HG02884 (cell line): ENCODE data around the gene PTPA.

Source experiments
- ATAC-seq: cut with Tn5 transposase; IDR thresholded peaks from one replicate; pipeline ENCODE4 v1.9.1; 2021; ENCODE audit warnings: mild to moderate bottlenecking, moderate library complexity; ENCODE audit not compliant: unreplicated experiment

The PTPA gene

GRCh38 chr9:129081388-129081904, 29.8 kb upstream of the PTPA start:
- no peak for ATAC-seq

GRCh38 chr9:129084087-129084486, 27.1 kb upstream of the PTPA start:
- ATAC-seq, result no peak

GRCh38 chr9:129089246-129089645, 22.0 kb upstream of the PTPA start:
- no peak for ATAC-seq

- ATAC-seq, result no peak
Measured at GRCh38 chr9:129093602-129094386, 17.4 kb upstream of the PTPA start.

GRCh38 chr9:129094387-129095169, 16.6 kb upstream of the PTPA start:
- ATAC-seq, result no peak

DNA sequence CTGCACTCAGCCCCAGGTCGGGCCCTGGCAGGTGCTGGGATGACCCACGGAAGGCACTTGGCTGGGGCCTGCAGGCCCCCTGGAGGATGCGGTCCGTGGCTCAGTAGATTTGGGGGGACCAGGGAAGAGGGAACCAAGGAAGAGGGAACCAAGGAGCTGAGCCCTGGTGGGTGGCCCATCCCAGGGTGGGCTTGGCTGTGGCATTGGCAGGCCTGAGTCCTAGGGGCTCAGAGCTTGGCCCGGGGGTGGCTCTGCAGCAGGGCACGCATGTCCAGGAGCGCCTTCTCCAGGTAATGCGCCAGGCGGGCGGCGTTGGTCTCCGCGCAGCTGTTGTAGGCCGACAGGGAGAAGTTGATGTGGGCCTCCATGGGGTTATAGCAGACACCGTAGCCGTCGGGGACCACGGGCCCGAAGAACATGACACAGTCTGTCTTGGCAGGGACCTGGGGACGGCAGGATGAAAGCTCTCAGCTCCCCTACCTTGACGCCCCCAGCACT, 16.0 kb upstream of the PTPA start:
- ATAC-seq, result no peak

DNA sequence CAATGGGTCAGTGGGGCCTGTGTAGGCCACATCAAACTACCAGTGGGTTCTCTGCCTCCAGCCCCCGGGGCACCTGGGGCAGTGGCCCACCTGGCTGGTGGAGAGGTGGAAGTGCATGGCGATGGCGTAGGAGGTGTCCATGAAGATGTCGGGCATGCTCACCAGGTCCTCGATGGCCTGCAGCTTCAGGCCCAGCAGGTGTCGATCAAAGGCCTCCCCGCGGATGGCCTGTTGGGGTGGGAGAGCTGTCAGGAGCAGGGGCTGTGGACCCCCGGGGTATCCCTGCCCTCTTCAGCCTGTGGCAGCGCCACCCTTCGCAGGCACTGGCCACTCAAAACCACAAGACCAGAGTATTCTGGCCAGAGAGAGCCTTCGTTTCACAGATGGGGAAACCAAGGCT, 15.3 kb upstream of the PTPA start:
- ATAC-seq, result no peak

- ATAC-seq, result no peak
Measured at GRCh38 chr9:129097671-129098306, 13.4 kb upstream of the PTPA start.

DNA sequence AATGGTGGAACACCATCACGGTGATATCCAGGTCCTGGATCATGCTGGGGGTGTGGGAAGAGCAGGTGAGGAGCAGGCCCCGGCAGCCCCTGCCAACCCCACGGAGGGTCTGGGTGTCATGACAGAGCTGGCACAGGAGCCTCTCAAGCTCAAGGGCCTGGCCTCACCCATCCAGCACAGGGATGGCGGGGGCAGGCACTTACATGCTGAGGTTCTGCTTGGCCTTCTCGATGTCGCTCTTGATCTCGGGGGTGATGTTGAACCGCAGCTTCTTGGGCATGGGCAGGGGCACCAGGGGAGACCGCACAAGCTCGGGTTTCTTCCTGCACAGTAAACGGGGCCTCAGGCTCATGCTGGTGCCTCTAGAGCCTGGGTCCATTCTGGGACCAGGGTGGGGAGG, 12.9 kb upstream of the PTPA start:
- no peak for ATAC-seq

DNA sequence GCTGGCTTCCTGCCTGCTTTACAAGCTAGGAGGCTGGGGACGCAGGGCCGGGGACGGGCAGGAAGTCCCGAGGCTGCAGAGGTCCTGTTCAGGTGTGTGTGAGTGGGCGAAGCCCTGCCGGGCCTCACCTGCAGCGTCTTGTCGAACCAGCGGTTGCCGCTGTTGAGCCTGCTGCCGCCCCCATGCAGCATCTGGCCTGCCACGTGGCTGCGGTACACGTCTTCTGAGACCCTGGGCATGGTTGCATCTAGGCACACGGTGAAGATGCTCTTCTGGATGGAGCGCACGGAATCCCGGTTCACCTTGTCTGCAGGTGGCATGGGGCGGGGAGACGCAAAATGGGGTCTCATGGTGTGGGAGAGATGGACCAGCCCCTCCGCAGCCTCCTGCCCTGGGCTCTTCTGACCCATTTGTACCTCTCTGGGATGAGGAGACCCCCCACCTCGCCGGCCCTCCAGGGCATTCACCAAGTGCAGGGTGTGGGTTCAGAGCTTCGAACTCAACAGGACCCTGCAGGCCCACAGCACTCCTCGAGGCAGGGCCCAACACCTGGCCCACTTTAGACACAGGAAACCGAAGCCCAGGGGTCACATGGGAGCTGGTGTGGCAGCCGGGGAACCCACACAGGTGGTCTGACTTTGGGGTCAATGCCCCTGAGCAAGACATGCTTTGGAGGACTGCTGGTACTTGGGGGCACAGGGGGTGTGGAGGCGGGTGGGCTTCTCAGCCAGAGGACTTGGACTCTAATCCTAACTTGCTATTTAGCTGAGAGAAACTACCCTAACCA, 10.6 kb upstream of the PTPA start:
- no peak for ATAC-seq

DNA sequence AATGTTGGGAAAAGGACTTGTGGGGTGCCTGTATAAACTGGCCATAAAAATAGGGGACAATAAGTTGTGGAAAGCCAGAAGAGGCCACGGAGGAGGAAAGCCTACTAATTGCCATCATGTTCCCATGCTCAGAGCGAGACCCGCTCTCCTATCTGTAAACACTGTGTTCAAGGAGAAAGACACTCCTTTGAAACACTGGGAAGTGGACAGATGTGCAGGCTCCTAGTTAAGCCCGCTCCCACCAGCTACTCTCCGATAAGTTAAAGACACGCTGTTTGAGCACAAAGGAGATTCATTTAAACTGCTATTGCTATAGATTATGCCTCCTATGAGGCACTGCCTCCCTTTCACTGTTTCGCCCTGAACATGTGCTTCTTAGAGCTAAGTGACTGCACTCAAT, 9.9 kb upstream of the PTPA start:
- ATAC-seq, result no peak

GRCh38 chr9:129102095-129102525, 9.1 kb upstream of the PTPA start:
- ATAC-seq, result no peak

DNA sequence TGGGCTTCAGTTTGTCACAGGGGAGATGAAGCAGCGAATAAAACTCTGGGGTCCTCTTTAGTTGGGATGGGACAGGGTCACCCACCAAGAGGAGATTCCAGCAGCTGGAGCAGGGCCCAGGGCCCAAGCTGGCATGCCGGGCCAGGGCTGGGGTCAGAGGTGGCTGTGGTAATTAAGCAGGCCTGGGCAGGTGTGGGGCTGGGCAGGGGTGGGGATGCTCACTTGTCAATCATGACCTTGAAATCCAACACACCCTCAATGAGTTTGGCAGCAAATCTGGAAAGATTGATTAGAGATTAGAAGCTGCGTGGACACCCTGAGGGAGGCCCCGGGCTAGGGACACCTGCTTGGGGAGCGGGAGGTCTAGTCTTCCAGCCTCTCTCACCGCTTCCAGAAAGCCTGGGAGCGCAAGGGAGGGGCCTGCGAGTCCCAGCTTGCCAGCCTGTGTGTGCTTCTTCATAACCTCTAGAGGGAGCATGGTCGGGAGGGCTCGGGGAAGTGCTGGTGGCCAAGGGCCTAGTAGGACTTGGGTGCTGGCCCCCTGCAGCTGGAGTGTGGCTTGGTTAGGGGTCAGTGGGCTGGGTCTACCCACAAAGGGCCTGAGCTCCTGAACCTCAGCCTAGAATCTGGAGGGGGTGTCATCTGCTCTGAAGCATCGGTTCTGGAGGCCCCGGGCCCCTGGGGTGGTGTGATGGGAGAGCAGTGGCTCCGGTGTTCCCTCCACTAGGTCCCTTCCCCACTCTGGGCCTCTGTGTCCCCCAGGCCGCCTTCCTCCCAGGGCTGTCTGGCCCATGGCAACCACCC, 8.2 kb upstream of the PTPA start:
- ATAC-seq, result no peak

GRCh38 chr9:129103595-129103965, 7.6 kb upstream of the PTPA start:
- no peak for ATAC-seq

DNA sequence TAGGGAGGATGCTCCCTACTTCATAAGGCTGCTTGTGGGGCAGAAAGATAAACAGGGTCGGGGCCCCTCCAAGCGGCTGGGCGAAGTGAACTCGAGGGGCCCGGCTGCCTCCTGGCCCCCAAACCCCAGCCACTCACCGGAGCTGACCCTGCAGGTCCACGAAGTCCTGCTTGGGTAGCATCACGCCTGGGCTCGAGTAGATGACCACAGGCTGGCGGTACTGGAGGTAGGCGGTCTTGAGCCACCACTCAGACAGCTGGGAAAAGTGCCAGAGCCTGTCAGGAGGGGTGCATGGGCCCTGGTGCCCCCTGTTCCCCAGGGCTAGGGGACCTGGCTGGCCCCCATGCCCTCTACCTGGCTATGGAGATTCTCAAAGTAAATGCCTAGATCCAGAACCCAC, 7.2 kb upstream of the PTPA start:
- no peak for ATAC-seq

DNA sequence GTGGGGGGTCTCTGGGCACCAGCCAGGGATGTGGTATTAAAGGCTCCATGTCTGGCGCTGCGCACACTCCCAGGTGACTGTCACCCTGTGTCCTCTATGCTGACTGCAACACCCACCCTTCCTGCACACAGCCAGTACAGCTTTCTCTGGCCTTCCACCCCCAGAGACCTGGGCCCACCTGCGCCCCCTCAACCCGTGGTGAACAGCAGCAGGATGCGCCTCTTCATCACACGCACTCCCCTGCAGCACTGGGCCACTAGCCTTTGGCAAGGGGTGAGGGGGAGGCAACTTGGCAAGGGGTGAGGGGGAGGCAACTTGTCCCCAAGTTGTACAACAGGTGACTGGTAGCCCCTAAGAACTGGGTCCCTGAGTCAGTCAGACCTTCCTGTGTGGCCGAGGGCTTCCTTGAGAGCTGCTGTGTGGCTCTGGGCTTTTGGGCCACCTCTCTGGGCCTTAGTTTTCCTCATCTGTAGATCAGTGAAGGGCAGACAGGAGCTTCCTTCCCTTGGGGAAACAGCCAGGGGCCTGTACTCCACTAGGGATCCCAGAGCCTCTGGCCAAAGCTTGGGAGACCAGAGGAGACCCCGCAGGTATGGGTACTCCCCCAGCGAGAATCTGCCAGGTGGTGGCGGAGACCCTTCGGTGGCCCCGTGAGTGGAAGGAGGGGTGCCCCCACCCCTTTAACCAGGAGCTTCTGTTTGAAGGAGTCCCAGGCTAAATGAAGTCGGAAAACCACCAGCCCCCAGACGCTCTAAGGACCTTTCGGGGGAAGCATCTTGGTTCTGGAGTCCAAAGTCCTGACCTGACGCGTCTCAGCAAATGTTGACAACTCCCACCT, 5.1 kb upstream of the PTPA start:
- no peak for ATAC-seq

DNA sequence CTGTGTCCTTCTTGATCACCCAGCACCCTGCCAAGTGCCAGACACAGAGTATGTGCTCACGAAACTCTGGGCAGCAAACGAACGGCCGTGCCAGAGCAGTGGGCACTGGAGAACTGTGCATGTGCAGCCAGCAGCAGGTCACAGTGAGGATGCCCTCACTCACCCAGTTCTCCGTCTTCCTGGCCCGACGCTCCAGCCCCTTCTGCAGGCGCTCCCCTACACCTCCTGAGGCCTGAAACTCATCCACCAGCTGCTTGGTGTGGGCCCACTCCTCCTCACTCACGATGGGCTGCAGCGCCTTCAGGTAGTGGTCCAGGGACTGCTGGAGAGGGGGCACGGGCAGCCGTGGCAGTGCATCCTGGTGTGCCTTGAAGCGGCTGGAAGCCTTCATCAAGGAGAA, 3.6 kb upstream of the PTPA start:
- no peak for ATAC-seq

DNA sequence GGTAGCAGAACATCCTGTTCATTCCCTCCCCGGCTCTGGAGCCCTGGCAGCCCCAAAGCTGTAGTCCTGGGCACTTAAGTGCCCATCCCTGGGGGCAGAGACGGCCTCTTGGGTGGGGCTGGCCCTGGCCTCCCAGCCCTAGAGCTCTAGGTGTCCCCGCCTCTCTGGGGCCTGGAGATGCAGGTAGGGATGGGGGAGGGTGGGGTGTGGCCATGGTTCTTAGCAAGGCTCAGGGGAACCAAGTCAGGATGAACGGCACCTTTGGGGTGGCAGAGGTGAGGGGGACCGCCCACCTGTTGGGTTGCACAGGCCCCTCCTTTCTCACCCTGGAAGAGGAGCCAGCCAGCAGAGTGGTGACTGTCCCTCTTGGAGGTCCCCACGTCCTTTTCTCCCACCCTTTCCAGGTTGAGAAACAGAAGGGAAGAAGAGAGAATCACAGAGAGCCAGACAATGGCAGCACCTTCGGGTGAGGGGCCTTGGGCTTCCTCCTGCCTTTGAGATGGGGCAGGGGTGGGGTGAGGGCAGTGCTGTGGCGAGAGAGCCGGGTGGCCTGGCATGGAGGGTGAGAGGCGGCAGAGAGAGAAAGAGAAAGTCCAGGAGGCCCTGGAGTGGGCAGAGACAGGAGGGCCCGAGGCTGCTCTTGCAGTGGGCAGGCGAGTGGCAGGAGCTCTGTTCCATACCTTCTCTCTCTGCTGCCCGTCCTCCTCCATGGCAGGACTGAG, 3.0 kb upstream of the PTPA start:
- no peak for ATAC-seq
